Activated T-cell treated with anti-CD3 and anti-CD28 coated beads, Interleukin-2, amount 50 U/mL, for 1 hour (primary cell): Measurements from ENCODE around the gene OGFR.
"Not testable (repeated sequence)": the region's sequence is repeated elsewhere in the genome, so short reads cannot be mapped to it uniquely, and the experiment has no call there.

Experiments used
- DNase-seq: peaks from one replicate; pipeline ENCODE4 v3.0.0-alpha.2; 2020

The OGFR gene

DNA sequence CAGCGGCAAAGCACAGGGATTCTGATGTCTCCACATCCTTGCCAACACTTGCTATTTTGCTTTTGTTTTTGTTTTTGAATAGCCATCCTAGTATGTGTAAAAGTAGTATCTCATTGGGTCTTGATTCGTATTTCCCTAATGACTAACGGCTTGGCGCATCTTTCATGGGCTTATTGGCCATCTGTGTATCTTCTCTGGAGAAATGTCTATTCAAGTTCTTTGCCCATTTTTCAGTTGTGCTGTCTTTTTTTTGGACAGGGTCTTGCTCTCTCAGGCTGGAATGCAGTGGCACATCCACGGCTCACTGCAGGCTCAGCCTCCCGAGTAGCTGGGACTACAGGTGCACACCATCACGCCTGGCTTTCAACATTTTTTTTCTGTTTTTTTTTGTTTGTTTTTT is 39.5 kb downstream of the OGFR start:
- no peak for DNase-seq

- no peak for DNase-seq
These were observed 41.0 kb downstream of the OGFR start for GRCh38 chr20:62845416-62846160.

GRCh38 chr20:62846166-62846890 is 41.7 kb downstream of the OGFR start:
- no peak for DNase-seq

DNA sequence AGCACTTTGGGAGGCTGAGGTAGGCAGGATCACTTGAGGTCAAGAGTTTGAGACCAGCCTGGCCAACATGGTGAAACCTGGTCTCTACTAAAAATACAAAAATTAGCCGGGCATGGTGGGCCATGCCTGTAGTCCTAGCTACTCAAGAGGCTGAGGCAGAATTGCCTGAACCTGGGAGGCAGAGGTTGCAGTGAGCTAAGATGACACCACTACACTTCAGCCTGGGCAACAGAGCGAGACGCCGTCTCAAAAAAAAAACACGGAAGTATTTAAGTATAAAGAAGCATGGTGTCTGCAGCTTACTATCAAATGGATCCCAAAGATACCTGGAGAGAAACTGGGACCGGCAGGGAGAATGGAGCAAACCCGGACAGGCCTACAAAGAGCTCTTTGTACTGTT is 44.3 kb downstream of the OGFR start:
- not testable (repeated sequence) for DNase-seq

DNA sequence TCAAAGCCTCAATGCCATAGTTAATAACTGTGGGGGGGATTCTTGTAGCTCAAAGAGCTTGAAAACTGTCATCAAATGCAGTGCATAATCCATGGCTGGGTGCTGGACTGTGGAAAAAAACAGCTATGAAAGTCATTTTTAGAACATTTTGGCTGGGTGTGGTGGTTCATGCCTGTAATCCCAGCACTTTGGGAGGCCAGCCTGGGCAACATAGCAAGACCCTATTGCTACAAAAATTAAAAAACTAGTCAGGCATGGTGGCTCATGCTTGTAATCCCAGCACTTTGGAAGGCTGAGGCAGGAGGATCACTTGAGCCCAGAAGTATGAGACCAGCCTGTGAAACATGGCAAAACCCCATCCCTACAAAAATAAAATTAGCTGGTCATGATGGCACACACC is 44.8 kb downstream of the OGFR start:
- no peak for DNase-seq

GRCh38 chr20:62850333-62850974 is 45.8 kb downstream of the OGFR start:
- DNase-seq: no peak

GRCh38 chr20:62852196-62852595 is 47.6 kb downstream of the OGFR start:
- DNase-seq: no peak

DNA sequence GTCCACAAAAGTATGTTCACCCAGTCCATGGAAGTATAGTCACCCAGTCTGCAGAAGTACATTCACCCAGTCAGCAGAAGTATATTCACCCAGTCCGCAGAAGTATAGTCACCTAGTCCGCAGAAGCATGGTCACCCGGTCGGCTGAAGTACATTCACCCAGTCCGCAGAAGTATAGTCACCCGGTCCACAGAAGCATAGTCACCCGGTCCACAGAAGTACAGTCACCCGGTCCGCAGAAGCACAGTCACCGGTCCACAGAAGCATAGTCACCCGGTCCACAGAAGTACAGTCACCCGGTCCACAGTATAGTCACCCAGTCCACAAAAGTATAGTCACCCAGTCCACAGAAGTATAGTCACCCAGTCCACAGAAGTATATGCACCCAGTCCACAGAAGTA is 48.2 kb downstream of the OGFR start:
- DNase-seq: no peak

DNA sequence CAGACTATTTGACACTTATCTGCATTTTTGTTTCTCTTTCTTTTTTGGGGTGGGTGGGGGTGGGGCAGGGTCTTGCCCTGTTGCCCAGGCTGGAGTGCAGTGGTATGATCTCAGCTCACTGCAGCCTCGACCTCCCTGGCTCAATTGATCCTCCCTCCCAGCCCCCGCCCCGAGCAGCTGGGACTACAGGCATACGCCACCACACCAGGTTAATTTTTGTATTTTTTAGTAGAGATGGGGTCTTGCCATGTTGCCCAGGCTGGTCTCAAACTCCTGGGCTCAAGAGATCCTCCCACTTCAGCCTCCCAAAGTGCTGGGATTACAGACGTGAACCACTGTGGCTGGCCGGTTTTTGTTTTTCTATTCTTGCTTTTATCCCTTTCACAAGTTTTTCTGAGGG is 48.7 kb downstream of the OGFR start:
- not testable (repeated sequence) for DNase-seq

DNA sequence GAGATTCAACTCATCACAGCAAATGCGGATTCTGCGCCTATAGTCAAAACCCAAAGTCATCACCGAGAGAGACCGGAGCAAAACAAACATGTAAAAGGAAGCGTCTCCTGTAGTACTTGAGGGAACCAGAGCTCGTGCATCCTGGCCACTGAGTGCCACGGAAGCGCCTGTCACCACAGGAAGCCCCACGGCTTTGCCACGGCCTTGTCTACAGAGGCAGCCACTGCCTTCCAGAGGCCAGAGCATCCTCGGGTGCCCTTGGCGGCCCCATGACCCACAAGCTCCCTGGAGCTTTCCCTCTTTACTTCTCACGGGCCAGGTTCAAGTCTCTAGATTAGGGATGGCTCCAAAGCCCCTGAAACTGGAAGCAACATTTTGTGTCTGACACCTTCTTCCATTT is 49.5 kb downstream of the OGFR start:
- no peak for DNase-seq

DNA sequence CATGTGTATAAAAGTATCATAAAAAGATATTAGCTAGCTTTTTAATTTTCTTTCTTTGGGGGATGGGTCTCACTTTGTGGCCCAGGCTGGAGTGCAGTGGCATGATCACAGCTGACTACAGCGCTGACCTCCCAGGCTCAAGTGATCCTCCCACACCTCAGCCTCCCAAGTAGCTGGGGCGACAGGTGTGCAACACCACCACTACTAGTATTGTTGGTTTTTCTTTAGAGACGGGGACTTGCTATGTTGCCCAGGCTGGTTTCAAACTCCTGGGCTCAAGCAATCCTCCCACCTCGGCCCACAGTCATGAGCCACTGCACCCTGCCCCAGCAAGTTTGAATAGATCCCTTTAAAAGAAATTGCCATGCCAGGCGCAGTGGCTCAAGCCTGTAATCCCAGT is 50.5 kb downstream of the OGFR start:
- DNase-seq: no peak

DNA sequence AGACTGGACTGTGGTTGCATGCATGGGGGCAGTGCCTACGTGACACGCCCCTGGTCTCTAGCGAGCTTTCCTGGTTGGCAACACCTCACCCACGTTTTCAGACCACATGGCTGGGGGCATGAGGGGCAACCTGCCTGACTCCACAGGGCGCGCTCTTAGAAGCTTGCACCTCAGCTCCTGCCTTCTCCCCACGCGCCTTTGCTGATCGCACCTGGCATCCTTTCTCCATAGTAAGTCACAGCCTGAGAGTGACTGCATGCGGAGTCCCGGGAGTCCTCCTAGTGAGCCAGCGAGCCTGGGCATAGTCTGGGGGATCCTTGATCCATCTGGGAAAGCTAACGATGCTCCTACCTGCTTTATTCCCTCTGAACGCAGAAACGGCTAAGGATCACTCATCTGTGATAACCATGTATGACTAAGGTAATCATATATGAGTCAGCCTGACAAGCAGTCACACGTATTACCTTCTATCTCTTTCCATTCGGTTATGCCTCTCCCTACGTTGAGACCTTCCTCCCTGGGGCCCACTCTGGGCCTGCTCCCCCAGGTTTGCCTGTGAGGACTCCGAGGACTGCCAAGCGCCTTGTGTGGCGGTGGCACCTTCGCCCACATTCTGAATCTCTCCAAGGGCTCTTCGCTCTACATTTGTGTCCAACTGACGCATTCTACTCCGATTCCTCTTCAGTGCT is 52.4 kb downstream of the OGFR start:
- no peak for DNase-seq

GRCh38 chr20:62858058-62858830 is 53.6 kb downstream of the OGFR start:
- no peak for DNase-seq

DNA sequence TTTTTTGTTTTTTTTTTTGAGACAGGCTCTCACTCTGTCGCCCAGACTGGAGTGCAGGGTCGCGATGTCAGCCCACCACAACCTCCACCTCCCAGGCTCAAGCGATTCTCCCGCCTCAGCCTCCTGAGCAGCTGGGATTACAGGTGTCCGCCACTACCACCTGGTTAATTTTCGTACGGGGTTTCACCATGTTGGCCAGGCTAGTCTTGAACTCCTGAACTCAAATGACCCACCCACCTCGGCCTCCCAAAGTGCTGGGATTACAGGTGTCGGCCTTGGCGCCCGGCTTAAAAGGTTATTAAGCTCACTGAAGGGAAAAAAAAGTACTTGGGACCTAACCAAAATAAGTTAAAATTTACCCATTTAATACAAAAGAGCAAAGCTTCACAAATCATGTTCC is 55.1 kb downstream of the OGFR start:
- DNase-seq: no peak

GRCh38 chr20:62860391-62860923 is 55.8 kb downstream of the OGFR start:
- no peak for DNase-seq

DNA sequence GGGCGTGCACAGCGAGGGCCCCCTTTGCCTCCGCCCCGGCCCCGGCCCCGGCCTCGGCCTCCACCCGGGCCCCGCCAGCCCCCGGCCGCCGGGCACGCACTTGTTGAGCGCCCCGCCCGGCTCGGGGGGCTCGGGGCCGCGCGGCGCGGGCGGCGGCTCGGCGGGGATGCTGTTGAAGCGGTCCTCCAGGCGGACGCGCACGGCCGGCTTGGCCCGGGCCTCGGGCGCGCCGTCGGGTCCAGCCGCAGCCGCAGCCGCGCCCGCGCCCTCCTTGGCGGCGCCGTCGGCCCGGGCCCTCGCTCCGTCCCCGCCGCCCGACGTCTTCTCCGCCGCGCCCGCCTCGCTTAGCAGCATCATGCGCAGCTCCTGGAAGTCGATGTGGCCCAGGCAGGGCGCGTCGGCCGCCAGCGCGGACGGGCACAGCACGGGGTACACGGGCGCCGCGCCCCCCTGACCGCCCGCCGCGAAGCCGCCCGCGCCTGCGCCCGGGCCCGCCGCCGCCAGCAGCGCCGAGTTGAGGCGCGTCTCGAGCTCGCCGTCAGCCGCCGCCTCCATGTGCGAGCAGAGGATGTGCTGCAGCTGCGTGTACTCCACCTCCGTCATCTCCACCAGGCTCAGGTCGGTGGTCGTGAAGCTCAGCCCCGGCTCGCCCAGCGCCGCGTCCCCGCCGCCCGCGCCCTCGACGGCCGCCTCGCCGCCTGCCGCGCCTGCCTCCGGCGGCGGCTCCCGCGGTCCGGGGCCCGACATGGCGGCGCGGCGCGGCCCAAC is 56.5 kb downstream of the OGFR start:
- peak; percentile 27 for DNase-seq

DNA sequence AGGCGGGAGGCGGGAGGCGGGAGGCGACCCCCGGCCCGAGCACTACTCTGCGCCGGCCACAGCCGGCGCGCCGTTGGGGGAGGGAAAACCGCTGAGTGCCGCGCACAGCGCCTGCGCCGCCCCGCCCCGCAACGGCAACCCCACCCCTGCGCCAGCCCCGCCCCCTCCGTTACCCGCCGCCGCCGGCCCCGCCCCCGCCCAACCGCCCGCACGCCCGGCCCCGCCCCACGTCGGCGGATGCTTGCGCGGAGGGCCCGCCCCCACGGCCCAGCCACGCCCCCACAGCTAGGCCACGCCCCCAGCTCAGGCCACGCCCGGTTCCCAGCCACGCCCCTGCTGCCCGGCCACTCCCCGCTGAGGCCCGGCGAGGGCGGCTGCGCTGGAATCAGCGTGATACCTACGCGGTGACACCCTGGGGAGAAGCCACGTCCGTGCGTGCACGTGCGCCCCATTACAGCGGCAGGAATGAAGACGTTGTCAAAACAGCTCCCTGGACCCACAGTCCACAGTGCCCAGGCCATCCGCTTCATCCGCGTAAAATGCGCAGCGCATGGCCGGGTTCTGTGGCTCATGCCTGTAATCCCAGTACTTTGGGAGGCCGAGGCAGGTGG is 57.2 kb downstream of the OGFR start, which contains the start of gene TCFL5:
TSS of gene TCFL5 (minus strand) at position 97 of the 611 bp plus-strand sequence. CDS start 152 bp downstream, outside the sequence.
- peak; percentile 99 for DNase-seq
